Stimulated activated CD4-positive, alpha-beta T cell treated with anti-CD3 and anti-CD28 coated beads, Interleukin-4, amount 100 ng/mL, for 48 hours (primary cell): ENCODE data around the gene LUZP1.
A peak's percentile ranks its signal among the peaks of the same experiment; 100 is the strongest.
"Not testable (repeated sequence)": the region's sequence is repeated elsewhere in the genome, so short reads cannot be mapped to it uniquely, and the experiment has no call there.

Source experiments
- DNase-seq, 2 donors: peaks; one replicate each; pipeline ENCODE4 v3.0.0-alpha.2; 2020; ENCODE audit warnings: low read depth in 2 of 2

The LUZP1 gene

DNA sequence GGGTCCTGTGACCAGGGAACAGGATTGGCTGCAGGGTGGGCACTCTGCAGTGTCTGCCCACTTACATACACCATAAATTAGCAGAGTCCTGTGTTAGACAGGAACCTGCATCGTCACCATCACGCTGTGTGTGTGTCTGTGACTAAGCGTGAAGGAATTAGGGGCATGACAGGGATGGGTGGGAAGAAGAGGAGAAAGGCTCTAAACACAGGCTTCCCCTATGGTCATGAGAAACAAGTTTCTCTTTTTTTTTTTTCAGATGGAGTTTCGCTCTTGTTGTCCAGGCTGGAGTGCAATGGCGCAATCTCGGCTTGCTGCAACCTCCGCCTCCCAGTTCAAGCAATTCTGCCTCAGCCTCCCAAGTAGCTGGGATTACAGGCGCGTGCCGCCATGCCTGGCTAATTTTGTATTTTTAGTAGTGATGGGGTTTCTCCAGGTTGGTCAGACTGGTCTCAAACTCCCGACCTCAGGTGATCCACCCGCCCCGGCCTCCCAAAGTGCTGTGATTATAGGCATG lies 20.3 kb upstream of the LUZP1 start:
- DNase-seq = not testable (repeated sequence)

DNA sequence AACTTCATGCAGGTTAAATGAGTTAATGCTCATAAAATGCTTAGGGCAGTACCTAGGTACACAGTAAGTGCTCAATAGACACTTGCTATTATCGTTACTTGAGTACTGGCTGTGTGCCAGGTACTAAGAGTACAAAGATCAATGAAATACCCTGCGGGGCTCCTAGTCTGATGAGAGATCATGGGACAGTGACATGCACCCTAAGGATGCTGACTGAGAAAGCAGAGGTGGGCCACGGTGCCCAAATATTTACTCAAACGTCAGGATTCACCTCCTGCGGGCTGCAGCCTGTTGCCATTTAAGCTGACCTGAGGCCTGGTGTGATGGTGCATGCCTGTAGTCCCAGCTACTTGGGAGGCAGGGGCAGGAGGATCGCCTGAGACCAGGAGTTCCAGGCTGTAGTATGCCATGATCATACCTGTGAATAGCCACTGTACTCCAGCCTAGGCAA lies 19.8 kb upstream of the LUZP1 start:
- DNase-seq = no peak

DNA sequence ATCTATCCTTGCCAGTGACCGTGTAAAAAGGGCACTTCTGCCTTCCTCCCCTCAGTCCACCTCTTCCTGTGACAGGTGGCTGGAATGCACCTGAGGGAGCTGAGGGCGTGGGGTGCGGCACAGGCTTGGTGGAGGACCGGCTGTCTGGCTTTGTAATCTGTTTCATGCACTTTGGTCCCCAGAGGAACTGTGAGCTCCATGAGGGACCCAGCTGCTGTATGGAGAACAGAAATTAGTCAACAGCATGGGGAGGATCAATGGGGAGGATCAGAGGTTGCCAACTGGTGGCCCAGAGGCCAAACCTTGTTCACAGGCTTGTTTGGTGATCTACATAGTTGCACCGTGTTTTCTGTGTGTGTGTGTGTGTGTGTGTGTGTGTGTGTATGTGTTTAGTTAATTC lies 19.0 kb upstream of the LUZP1 start:
- DNase-seq = no peak

DNA sequence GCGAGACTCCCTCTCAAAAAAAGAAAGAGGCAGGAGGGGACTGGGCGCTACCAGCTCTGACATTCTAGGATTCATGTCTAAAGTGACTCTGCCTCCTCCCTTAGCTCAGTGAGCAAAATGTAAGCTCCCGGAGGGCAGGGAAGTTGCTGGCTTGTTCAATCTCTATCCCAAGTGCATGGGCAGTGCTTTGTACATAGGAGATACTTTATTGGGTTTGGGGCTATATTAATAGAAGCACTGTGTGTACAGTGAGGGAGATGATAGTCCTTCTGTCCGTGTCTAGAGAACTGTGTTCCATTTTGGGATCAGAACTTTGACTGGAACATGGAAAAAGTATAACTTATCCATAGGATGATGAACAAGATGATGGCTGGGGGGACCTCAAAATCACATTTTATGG lies 16.7 kb upstream of the LUZP1 start:
- DNase-seq = no peak

DNA sequence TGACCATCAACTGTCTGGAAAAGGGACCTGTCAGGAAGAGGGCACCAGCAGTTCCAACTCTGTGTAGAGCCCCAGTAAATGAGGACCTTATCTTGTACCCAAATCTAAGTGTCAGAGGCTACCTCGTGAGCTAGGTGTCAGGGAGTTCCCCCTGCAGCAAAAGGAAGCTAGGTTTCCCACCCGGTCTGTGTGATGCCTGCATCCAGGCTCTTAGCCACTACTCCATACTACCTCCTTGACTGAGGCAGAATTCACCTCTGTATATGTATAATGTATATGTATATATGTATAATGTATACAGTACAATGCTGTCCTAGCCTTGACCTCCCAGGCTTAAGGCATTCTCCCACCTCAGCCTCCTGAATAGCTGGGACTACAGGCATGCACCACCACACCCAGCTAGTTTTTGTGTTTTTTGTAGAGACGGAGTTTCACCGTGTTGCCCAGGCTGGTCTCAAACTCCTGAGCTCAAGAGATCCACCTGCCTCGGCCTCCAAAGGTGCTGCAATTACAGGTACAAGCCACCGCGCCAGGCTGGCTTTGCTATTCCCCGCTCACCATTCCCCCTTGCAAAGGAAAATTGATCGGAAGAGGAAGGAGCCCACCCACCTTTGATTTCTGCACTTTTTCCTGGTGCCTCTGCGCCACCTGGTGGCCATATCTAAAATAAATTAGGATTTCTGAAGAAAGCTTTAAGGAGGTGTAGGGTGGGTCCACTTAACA lies 15.7 kb upstream of the LUZP1 start:
- no peak for DNase-seq

DNA sequence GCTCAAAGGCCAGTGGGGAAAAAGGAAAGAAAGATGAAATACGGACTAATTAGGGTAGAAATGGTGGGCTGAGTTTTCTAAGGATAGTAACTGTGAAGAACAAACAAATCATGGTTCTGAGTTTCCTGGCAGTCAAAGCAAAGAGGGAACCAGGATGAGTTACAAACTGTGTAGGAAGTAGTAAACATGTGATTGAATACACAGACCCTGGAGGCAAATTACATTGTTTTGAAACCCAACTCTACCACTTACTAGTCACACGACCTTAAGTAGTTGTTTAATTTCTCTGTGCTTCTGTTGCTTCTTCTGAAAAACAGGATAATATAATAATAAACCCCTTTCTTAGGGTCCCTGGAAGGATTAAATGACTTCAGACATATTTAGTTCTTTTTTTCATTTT lies 11.2 kb upstream of the LUZP1 start:
- no peak for DNase-seq

DNA sequence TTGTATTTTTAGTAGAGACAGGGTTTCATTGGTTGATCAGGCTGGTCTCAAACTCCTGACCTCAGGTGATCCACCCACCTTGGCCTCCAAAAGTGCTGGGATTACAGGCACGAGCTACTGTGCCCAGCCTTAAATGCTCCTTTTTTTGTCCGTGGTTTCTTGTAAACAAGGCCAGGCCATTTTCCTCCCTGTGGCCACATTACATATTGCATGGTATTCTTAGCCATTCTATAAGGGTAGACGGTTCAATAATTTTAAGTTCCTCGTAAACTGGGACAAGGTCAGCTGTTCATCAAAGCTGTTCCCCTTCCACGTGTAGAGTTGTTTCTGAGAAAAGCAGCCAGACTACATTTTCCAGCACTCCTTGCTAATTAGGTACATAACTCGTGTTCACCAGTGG lies 10.3 kb upstream of the LUZP1 start:
- no peak for DNase-seq

DNA sequence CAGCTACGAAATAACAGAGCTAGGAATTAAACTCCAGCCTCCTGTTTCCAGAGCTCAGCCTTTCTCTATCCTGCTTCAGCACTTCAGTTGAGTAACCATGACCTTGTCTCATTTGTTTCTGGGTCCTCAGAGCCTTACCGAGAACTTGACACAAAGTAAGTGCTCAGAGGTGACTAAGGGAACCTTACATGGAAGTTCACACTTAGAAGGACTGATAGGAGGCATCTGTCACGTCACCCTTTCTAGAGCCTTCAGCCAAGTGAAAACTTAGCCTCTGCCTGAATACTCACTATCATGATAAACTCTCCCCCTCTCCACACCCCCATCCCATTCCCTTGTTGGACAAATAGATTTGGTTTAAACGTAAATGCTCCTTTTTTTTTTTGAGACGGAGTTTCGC lies 9.8 kb upstream of the LUZP1 start:
- DNase-seq = no peak

DNA sequence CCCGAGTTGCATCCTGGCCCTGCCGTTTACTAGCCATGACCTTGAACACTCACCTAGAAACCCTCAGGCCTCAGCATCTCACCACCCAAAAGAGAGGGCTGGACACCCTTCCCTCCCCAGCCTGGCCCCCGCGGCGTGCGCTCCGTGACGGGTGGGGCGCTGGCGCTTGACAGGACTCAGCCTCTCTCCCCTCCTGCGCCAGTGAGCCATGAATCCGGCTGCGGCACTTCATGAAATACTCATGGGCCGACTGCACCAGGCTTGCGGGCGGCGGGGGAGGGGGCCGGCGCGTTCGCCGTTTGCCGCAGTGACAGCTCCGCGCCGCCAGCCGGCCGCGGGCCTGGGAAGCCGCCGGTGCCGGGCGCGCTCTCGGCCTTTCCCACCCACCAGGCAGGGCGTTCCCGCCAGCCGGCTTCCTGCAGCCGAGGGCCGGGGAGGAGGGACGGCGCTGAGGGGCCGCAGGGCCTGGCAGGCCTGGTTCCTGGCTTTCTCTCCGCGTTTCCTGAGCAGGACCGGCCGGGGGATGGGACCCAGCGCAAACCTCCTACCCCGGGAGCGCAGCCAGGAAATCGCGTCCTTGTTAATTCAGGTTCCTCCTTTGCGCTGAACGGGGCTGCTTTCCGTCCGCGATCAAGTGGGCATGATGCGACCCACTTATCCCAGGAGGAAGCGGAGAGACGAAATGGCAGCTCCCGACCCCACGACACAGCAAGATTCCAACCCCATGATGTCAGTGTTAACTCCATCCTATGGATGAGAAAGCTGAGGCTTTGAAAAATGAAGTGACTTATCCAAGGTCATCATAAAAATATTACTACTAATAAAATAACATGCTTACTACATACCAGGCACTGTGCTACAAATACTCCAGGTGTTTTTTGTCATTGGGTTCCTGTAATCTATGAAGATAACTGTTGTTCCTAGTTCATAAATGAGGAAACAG lies 9.1 kb upstream of the LUZP1 start:
- peak; percentile 45 to 47 for DNase-seq

DNA sequence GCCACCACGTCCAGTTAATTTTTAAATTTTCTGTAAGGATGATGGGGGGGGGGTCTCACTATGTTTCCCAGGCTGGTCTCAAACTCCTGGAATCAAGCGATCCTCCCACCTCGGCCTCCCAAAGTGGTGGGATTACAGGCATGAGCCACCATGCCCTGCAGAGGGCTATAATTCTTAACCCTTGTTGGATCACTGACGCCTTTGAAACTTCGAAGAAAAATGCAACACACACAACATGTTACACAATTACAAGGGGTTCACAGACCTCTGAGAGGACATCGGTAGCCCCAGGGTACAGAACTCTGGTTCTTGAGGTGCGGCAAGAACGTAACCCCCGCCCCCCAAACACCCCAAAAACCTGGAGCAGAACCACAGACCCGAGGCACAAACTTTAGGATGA lies 8.4 kb upstream of the LUZP1 start:
- DNase-seq = no peak

DNA sequence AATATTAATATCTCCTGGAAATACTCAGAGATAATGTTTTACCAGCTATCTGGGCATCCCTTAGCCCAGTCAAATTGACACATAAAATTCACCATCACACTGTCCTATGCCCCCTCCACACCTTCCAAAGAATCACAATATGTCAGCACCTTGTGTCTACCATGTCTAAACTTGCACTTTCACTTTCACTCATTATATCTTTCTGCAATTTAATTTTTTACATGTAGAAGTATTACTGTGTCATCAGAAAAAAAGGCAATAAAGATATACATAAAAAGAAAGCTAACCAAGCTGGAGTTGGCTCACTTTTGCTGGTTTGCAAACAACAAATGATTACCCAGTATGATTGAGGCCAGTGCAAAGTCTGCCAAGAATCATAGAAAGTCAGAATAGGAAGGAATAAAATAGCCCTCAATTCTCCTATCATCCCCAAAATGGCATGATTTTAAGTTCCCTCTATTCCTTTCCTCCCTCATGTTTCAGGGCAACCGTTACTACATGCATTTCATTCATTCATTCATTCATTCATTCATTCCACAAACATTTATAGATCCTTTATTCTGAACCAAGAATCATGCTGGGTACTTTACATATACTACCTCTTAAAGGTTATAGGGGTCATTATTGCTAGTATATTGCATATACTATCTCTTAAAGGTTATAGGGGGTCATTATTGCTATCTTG lies 5.9 kb upstream of the LUZP1 start:
- no peak for DNase-seq

DNA sequence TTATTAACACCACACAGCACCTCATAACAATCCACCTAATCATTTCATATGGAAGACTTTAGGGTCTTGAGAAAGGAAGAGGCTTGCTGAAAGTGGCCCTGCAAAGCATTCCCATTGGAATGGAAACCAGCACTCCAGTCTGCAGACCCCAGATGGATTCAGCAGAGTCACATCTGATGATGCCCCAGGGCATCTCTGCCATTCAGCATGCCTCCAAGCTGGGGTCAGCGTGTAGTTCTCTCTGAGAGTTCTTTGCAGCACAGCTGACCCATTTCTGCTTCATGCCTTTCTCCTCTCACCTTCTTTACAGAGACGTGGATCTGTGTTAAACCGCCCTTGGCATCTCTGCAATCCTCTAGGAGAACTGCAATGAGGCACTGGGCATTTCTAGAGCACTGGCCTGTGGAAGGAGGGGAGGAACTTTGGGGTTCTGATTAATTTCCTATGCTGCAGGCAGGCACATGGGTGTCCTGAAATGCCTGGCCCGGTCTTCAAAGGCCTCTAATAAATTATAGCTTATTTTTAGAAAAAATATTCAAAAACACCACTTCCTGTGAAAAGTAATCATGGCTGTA lies 2.6 kb upstream of the LUZP1 start:
- DNase-seq = no peak

DNA sequence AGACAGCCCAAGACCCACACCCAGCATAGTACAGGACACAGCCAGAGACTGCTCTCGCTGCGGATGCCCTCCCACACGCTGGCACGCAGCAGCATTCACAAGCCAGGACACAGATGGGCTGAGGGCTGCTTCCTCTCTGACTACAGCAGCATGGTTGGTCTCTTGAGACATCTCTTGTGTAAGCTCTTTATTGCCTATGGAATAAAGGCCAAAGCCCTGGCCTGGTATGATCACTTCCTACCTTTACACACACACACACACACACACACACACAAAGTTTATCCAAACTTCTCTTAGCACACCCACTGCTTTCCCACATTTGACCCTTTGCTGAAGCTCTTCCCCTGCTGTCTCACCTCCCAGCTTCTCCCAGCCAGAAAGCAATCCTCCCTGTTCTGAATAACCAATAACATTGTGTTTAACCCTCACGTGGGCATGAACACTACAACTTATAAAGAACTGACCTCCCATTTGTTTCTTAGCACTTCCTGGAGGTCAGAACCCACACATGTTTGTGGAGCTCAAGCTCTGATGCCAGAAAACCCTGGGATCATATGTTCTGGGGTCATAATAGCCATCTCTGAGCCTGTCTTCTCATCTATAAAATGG lies 1.2 kb upstream of the LUZP1 start:
- DNase-seq = no peak

DNA sequence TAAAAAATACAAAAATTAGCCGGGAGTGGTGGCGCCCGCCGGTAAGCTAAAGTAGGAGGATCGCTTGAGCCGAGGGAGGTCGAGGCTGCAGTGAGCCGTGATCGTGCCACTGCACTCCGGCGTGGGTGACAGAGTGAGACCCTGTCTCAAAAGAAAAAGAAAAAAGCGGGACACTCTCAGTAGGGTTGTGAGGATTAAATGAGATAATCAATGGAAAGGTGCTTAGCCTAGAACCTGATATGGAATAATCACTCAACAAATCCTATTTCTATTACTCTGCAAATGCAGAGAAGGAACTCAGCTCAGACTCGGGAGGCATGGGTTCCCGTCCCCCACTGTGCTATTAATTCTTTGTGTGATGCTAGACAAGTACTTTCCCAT lies 529 bp upstream of the LUZP1 start:
- DNase-seq = no peak

DNA sequence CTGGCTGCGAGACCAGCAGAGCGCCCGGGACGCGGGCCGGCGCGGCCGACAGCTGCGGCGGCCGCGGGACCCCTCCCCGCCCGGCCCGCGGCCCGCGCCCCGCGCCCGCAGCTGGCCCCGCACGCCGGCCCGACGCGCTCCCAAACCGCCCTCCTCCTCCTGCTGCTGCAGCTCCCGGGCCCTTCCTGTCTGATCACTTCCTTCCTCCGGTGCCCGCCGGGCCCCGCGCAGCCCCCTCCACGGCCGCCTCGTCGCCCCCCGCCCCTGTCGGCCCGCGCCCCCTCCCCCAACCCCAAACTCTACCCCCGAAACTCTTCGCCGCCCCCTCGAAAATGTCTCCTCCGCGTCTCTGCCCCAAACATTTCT lies 594 bp downstream of the LUZP1 start:
- peak in 1 of 2 donors; percentile 13 for DNase-seq

DNA sequence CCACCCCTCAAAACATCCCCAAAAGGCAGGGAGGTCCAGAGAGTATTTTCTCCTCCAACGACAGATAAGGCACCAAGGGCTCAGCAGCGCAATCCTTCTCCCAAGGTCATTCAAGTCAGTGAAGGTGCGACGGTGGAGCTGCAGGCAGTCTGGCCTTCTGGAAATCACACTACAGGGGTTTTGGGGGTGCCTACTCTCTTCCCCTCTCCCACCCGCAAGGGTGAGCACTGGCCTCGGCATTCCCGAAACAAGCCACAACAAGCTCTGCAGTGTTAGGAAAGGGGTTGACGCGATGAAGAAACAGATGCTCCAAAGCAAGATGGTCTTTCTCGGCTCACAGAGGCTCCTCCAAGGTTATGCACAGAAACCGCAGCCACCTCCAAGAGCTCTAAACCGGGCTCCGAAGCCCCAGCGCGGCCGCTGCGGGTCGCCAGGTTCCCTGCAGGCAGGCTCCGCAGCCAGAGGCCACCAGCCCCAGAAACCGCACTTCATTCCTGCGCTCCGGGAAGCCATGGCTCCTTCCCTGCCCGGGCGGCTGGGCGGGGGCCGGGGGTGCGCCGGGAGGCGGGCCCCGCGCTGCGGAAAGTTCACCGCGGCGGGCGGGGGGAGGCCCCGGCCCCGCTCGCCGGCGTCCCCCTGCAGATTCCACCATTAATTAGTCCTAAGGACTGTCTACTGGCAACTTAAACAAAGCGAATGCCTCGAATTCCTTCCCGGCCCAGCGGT lies 1.1 kb downstream of the LUZP1 start:
- peak; percentile 15 to 16 for DNase-seq

DNA sequence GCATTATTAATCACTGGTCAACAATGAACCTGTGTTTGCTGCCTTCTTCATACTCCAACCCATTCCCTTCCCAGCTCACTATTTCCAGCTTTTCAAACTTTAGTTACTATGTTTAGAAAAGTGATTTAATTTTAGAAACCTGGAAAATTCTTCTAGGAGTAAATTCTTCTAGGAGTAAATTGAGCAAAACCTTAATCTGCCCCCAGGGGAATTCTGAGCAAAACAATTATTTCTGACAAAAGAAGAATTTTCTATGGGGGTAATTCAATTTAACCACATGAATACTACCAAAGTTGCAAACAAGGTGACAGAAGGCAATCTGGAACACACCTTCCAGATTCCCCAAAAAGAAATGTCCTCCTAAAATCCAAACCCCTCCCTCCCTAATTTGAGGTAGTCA lies 1.8 kb downstream of the LUZP1 start:
- no peak for DNase-seq

DNA sequence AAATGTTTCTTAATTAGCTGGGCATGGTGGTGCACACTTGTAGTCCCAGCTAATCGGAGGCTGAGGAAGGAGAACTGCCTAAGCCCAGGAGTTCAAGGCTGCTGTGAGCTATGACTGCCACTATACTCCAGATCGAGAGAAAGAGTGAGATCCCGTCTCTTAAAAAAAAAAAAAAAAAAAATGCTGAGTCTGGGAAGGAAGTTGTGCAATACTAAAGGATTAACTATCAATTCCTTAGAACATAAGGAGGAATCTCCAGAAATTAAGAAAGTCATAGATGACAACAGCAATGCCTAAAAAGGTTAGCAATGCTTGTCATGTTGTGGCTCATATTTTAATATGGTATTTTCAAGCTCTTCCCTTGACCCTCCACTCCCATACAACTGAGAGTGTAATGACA lies 5.3 kb downstream of the LUZP1 start:
- DNase-seq = no peak

DNA sequence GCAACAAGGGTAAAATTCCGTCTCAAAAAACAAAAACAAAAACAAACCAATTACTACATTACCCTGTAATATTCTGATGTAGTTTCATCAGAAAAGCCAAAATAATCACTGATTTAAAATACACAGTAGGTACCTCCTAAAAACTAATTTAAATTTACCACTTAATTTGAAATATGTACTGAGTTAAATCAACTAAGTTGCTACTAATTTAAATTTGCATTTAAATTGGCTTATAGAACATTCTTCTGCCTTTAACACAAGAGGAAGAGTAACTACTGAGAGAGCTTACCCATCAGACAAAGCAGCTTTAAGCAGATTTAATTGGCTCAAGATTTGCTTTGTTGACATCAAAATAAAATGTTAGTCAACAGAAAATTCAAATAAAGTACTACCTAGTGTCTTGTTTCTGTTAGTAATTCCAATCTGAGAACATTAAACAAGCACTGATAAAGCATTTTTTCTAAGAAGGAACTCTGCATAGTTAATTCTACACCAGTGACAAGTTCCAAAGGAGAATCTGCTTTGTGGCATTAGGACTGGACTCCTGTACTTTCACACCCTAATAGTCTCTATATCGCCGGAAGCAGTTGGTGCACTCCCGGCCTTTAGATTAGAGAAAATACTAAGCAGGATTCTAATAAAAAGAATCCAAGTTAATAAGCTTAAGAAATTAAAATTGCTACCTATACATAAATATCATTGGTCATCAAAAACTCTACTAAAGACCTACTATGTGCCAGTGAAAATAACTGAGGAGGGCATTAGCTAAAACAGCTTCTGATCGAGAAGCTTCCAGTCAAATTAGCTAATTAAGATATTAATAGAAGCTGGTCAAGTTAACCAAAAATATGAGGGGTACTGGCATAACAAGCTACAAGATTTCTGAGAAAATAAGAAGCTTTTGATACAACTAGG lies 8.4 kb downstream of the LUZP1 start:
- DNase-seq = no peak

DNA sequence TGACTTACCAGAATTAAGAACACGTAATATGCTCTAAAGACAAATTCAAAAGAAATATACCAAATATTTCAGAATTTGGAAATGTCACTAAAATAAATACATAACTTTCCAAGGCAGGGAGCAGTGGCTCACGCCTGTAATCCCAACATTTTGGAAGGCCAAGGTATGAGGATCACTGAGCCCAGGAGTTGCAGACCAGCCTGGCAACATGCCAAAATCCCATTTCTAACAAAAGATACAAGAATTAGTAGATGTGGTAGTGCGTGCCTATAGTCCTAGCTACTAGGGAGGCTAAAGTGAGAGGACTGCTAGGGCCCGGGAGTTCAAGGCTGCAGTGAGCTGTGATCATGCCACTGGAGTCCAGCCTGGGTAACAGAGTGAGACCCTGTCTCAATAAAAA lies 11.7 kb downstream of the LUZP1 start:
- DNase-seq = no peak
